SH-SY5Y (cell line): ENCODE results near the gene NEDD8.

Experiments used
- GATA2 ChIP-seq: IDR thresholded peaks from 2 replicates; pipeline ENCODE4 v1.6.1; 2011; ENCODE audit warnings: mild to moderate bottlenecking, low read depth, low read length
- GATA3 ChIP-seq: IDR thresholded peaks from 2 replicates; pipeline ENCODE4 v1.6.1; 2011; ENCODE audit warnings: low read depth, mild to moderate bottlenecking, low read length, moderate library complexity

NEDD8 gene

DNA sequence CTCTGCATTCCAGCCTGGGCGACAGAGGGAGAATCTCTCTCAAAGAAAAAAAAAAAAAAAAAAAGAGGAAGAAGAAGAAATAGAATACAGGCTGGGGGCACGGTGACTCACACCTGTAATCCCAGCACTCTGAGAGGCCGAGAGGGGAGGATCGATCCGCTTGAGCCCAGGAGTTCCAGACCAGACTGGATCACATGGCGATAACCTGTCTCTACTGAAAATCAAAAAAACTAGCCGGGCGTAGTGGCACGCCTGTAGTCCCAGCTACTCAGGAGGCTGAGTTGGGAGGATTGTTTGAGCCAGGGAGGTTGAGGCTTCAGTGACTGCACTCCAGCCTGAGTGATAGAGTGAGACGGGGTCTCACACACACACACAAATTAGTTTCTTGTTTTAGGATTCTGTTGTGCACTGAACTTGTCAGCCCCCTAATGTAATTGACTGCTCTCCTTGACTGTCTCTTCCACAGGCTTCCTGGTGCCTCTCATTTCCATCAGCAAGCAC lies 11.2 kb upstream of the NEDD8 start:
- TF ChIP-seq GATA2 (no peak), GATA3 (no peak)

DNA sequence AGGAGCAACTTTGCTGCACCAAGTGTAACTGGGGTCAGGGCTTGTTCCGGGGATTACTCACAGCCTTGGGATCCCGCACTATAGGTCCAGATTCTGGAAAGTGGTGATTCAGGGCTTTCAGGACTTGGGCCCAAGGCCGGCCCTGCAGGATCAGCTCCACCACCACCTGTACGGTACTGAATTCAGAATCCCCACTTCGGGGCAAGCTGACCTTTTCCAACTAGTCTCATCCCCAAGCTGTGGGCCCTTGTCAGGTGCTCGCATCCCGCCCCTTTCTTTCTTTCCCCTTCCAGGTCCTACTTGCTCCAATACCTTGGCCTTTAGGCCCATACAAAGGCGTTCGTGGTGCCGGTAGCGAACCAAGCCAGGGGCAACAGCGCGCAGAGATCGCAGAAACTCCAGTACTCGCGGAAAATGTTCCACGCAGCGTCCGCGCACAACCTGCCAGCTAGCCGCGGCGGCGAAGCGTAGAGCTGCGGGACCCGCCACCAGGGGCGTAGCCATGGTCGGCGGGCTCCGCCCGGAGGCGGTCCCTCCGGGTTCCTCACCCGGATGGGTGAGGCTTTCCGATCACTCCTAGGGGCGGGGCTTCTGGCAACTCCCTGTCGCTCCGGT lies 9.8 kb upstream of the NEDD8 start:
- no peak for TF ChIP-seq GATA3
- no peak for TF ChIP-seq GATA2

DNA sequence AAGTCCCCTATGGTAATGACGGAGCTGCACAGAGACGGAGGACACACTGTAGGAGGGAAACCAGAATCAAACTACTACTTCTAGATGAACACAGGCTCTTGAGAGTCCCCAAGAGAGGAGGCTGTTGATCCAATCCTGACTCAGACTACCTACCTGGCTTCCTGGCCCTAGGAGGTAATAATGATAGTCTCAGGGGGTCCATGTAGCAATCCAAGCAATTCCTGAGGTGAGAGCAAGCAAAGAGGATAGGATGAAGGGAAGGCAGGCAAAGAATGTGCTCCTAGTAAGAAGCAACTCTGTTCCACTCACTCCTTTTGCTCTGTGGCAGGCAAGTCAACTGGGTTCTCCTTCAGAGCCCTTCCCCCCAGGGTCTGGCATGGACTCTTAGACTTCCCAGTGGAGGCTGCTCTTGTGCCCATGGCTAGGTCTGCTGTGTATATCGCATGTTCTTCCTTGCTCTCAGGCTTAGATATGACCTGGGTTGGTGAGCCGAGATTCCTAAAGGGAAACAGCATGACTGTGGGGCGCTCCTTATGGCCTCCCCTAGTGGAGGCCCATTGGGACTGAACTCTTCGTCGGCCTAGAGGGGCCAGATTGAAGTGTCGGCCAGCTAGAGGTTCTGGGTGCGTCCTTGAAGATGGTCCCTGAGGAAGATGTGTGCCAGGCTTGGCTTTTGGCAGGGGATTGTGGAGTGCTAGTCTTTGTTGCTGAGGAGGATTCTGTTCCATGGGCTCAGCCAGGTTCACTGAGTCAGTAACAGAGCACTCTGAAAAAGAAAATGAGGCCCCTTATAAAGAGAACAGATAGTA lies 8.1 kb upstream of the NEDD8 start:
- TF ChIP-seq GATA2 (no peak), GATA3 (no peak)

DNA sequence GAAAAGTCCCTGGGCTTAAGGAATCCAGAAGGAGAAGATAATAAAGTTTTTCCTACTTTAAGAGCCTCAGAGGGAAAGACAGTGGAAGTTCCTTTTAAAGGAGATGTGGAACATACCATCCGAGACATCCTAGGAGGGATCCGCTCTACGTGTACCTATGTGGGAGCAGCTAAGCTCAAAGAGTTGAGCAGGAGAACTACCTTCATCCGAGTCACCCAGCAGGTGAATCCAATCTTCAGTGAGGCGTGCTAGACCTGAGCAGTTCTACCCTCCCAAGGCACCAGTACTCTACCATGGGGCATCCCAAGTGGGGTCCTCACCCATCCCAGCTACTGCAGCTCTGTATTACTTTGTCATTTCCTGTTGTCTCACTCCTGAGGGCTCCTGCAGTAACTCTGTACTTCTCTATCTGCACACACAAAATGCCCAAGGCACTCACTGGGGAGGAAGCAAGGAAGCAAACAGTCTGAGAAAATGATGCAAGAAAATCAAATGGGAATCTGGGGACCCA lies 6.4 kb upstream of the NEDD8 start:
- TF ChIP-seq GATA3 (no peak), GATA2 (no peak)

DNA sequence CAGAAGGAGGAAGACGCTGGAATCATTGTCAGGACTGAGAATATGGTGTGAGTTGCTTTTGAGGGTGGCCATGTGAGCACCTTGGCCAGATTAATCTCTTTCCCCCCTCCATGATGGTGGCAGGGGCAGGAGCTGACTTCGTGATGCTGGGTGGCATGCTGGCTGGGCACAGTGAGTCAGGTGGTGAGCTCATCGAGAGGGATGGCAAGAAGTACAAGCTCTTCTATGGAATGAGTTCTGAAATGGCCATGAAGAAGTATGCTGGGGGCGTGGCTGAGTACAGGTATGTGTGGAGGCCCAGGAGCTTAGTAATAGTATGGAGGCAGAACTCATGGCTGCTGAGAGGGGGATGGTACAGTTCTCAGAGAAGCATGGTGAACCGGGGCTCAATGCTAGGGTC lies 6.0 kb upstream of the NEDD8 start:
- no peak for TF ChIP-seq GATA3
- no peak for TF ChIP-seq GATA2

DNA sequence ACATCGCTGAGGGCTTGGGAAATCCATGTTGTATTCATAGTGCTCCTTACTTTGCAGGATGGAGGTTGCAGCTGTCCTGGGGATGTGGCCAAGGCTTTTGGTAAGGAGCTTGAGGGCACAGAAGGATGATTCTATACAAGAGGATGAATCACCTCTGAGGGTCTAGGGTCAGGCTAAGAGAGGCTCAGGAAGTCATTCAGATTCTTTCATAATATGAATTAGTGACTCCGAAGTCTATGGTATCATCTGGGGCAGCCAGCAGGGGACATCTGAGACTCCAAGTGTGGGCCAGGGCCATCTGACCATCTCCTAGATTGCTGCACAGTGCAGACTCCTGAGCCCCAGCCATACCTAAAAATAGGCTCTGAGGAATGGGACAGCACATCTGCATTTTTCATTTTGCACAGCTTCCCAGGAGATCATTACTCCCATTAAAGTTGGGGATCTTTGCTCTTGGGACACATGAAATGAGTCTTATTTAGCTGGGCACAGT lies 5.3 kb upstream of the NEDD8 start:
- TF ChIP-seq GATA2, result no peak
- no peak for TF ChIP-seq GATA3

DNA sequence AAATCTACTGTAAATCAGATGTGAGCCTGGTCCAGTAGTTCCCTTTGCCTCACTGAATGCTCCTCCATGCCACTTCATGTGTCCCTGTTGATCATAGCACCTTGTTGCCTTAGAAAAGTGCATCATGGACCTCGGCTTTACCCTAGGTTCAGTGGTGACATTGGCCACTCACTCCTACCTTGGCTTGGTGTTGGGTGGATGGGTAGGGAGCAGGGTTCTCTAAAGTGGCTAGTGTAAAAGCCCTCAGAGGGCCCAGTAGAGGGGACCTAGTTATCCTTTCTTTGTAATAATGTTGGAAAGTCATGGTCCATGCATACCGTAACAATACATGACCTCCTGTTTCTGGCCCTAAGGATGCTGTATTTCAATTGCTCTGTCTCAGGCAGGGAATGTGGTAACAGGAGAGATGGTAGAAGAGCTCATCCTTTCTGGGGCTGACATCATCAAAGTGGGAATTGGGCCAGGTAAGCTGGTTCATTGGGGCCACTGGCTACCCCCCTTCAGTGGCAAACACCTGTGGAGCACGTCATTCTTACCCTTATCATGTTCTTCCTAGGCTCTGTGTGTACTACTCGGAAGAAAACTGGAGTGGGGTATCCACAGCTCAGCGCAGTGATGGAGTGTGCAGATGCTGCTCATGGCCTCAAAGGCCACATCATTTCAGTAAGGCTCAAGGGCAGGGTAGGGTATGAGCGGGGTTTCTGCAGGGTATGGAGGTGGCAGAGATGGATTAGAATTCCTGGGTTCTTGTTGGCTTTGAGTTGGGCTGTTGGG lies 4.7 kb upstream of the NEDD8 start:
- TF ChIP-seq GATA3 (no peak), GATA2 (no peak)

DNA sequence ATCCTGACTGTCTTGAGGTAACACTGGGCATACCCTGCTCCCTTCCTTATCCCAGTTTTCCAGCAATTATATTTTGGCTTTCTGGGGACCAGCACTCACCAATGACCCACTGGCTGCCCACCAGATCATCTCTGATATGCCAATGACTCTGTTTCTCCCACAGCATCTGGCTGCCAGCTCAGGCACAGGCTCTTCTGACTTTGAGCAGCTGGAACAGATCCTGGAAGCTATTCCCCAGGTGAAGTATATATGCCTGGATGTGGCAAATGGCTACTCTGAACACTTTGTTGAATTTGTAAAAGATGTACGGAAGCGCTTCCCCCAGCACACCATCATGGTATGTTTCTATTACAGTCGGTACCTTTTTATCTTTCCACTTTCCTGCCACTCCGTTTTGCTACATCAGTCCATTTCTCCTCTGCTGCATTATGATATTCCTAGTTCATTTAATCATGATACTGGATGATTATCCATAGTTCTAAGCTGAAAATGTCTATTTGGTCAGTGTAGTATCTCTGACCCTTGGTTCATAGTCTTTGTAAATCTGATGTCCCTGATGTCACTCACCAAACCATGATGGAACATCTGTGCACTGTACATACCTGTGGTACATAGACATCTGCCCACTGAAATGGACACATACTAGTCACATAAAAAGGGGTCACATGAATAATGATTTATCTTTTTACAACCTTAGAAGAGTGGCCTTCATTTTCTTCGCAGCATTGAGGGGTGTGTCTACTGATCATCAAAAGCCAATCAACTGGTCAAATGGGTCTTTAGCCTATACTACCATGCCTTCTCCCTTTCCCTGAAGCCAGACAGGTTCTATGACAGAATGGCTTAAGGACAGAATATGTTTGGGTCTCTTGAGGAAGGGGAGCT lies 3.9 kb upstream of the NEDD8 start:
- TF ChIP-seq GATA3 (no peak), GATA2 (no peak)

DNA sequence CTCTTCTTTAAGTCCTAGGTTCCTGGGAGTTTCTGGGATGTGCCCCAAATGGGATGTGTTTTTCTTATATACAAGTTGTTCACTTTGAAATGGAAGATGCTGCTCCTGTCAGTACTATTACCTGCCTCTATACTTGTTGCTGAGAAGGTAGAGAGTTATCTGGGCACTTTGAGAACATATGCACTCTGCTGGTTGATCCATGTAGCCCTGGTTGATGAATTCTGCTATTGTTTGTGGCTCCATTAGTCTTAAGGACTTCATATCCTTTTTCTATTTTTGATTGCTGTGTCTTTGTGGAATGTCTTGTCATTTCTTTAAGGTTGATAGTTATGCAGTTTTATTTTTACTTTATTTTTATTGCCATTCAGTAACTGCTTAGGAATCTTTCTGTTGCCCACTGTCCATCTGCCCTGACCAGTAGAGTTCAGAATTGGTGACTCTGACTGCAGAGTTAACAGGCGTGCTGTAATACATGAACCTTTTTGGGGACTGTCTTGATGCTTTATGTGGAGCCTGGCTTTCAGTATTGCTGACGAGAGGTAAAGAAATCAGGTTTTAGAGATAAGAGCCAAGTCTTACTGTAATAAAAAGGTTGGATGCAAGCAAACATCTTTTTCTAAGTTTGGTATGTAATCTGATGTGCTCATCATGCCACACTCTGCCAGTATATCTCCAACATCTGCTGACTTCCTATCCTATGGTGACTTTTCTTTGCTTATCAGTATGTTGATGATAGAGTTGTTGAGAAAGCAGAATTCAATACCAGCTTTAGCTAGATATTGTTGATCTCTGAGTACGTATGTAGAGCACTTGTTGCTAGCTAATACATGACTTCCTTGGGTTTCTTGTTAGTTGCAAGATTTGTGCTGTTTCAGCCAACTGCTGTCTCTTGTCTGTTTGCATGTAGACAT lies 2.2 kb upstream of the NEDD8 start:
- TF ChIP-seq GATA2 (no peak), GATA3 (no peak)

DNA sequence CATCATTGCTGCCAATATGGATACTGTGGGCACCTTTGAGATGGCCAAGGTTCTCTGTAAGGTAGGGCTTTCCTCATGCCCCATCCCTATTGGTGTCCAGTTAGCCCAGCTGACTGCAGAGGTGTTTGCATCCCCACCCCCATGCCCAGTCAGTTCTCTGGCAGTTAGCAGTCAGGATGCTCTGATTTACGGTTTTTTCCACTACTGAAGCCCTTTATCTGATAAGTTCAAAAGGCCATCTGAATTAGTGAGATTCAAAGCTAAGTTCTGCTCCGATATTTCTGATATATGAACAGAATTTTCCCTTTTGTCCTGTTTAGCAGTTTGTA lies 1.3 kb upstream of the NEDD8 start:
- TF ChIP-seq GATA3, result no peak
- TF ChIP-seq GATA2, result no peak

DNA sequence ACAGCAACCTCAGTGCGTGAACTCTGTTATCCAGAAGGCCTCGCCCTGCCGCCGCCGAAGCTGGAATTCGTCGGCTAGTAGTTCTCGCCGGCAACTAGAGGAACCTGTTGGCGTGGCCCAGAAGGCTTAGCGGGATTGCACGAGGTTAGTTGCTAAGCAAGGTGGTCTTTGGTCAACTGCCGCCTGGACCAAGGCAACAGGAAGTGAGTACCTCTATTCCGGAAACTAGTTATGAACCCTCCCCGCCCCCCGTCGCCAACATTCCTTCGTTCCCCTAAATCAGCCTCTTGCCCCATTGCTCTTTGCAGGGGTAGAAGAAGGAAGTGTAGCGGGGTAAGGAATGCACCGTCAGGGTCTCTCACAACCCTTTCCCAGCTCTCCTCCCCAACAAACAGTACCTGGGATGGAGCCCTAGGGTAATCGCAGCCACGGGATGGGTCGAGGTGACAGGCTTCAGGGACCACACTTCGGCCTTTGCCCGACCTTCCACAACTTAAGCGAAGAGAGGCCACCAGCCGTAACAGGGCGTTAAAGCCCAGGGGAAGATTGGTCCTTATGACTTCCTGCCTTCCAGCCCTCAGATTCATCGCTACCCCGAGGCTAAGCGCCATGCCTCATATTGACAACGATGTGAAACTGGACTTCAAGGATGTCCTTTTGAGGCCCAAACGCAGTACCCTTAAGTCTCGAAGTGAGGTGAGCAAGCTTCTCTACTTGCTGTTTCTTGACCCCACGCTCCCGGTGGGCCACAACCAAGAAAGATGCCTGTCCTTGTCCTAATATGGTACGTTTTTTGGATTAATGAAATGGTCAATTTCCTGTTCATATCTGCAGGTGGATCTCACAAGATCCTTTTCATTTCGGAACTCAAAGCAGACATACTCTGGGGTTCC lies 724 bp upstream of the NEDD8 start, which contains the start of gene GMPR2:
Gene GMPR2, plus strand, starts transcription at position 285 of the 893 bp plus-strand sequence. Its CDS starts 325 bp downstream, at position 610.
- no peak for TF ChIP-seq GATA2
- TF ChIP-seq GATA3, result no peak
